Measurements from ENCODE around the gene FOXP3. TPM values are rescaled to one million over a fixed set of nuclear protein-coding genes. Genes with fewer than 3 reads are reported as not detected.

The FOXP3 gene
- polyA plus RNA-seq, 1 of the 3 experiments (the other 2 are of a cell fraction): 0.12 TPM

- Histone ChIP-seq H3K4me3 (ENCODE audit: low read depth in 2 of 2, low read length in 1 of 2) (no peak overlapping the region), H4K20me1 (ENCODE audit: insufficient read depth) (no peaks in the 10 kb centered on the region), H3K79me2 (ENCODE audit: insufficient read depth) (no peaks in the 10 kb centered on the region), H3K9me2 (no peaks in the 10 kb centered on the region), H3K27ac (ENCODE audit: low read depth in 2 of 2, low read length in 1 of 2) (no peak overlapping the region), H3K36me3 (replicated peaks in 1 of 2; ENCODE audit: control insufficient read depth in 1 of 2, insufficient read depth in 2 of 2, low read length in 1 of 2) (no peaks in the 10 kb centered on the region), H3K4me2 (no peak overlapping the region), H2AFZ (ENCODE audit: low read depth) (no peak overlapping the region), H3K27me3 (ENCODE audit: insufficient read depth) (peaks cover 25% of the 10 kb centered on the region), H3K9ac (no peak overlapping the region), H3K9me3 (no peaks in the 10 kb centered on the region), H3F3A (replicated peaks; ENCODE audit: insufficient read depth) (no peaks in the 10 kb centered on the region), H3K4me1 (ENCODE audit: control insufficient read depth in 1 of 2, insufficient read depth in 2 of 2, low read depth in 1 of 2, low read length in 1 of 2) (no peaks in the 10 kb centered on the region)
- no peak for DNase-seq
- TF ChIP-seq TCF12 (IDR thresholded peaks at IDR 0.05): no peak
- TF ChIP-seq NRF1 (IDR thresholded peaks at IDR 0.05; ENCODE audit: low read depth, low read length): no peak
- TF ChIP-seq CTCF (IDR thresholded peaks at IDR 0.05): no peak
- no peak for TF ChIP-seq EZH2phosphoT487 (IDR thresholded peaks at IDR 0.05; ENCODE audit: borderline replicate concordance, low read depth)
- TF ChIP-seq FOSL2 (IDR thresholded peaks at IDR 0.05; ENCODE audit: borderline replicate concordance, low read depth): no peak
- TF ChIP-seq YY1 (IDR thresholded peaks at IDR 0.05; ENCODE audit: low read depth): no peak
- CTCF ChIA-PET: interaction anchor here (0.7 to 2.5 kb wide), 2 partner anchors 17 to 54 kb away, joined by 4 to 9 read pairs; no protein-coding TSS in a partner anchor
- POLR2A ChIA-PET: no interaction called here
- 35% methylated on average over 27 of the region's 28 CpGs for WGBS (ENCODE audit: low lambda C conversion rate)
Observed at GRCh38 chrX:49209434-49210251, 54.9 kb downstream of the FOXP3 start.

GRCh38 chrX:49208399-49208798 is 56.1 kb downstream of the FOXP3 start:
- Histone ChIP-seq H3K4me2 (no peak overlapping the region), H3K36me3 (replicated peaks in 1 of 2; ENCODE audit: control insufficient read depth in 1 of 2, insufficient read depth in 2 of 2, low read length in 1 of 2) (no peaks in the 10 kb centered on the region), H3F3A (replicated peaks; ENCODE audit: insufficient read depth) (no peaks in the 10 kb centered on the region), H3K9me3 (no peaks in the 10 kb centered on the region), H4K20me1 (ENCODE audit: insufficient read depth) (no peaks in the 10 kb centered on the region), H3K79me2 (ENCODE audit: insufficient read depth) (no peaks in the 10 kb centered on the region), H3K27me3 (ENCODE audit: insufficient read depth) (peaks cover 34% of the 10 kb centered on the region), H3K9me2 (no peaks in the 10 kb centered on the region), H3K4me3 (ENCODE audit: low read depth in 2 of 2, low read length in 1 of 2) (no peak overlapping the region), H3K4me1 (ENCODE audit: control insufficient read depth in 1 of 2, insufficient read depth in 2 of 2, low read depth in 1 of 2, low read length in 1 of 2) (no peaks in the 10 kb centered on the region), H2AFZ (ENCODE audit: low read depth) (no peak overlapping the region), H3K27ac (ENCODE audit: low read depth in 2 of 2, low read length in 1 of 2) (no peak overlapping the region), H3K9ac (no peak overlapping the region)
- WGBS (ENCODE audit: low lambda C conversion rate): 66% methylated on average over 5 of the region's 5 CpGs
- TF ChIP-seq FOXM1 (IDR thresholded peaks at IDR 0.05; ENCODE audit: low read depth) (no peak), RFX5 (IDR thresholded peaks at IDR 0.05; ENCODE audit: low read length) (no peak), NRF1 (IDR thresholded peaks at IDR 0.05; ENCODE audit: low read depth, low read length) (no peak), FOSL2 (IDR thresholded peaks at IDR 0.05; ENCODE audit: borderline replicate concordance, low read depth) (no peak), TCF12 (IDR thresholded peaks at IDR 0.05) (no peak), CTCF (IDR thresholded peaks at IDR 0.05) (no peak), JUND (IDR thresholded peaks at IDR 0.05) (no peak), GABPA (IDR thresholded peaks at IDR 0.05; ENCODE audit: low read depth) (no peak), EZH2phosphoT487 (IDR thresholded peaks at IDR 0.05; ENCODE audit: borderline replicate concordance, low read depth) (no peak)
- CTCF ChIA-PET: interaction anchor here (2.5 kb wide), 1 partner anchor 16 kb away, joined by 9 read pairs; no protein-coding TSS in a partner anchor
- POLR2A ChIA-PET: no interaction called here
- DNase-seq: no peak

Measured in SK-N-SH (cell line).